ENCODE results near the gene LGMN.
A peak's percentile ranks its signal among the peaks of the same experiment; 100 is the strongest.
"Not testable (repeated sequence)": the region's sequence is repeated elsewhere in the genome, so short reads cannot be mapped to it uniquely, and the experiment has no call there.

LGMN gene

DNA sequence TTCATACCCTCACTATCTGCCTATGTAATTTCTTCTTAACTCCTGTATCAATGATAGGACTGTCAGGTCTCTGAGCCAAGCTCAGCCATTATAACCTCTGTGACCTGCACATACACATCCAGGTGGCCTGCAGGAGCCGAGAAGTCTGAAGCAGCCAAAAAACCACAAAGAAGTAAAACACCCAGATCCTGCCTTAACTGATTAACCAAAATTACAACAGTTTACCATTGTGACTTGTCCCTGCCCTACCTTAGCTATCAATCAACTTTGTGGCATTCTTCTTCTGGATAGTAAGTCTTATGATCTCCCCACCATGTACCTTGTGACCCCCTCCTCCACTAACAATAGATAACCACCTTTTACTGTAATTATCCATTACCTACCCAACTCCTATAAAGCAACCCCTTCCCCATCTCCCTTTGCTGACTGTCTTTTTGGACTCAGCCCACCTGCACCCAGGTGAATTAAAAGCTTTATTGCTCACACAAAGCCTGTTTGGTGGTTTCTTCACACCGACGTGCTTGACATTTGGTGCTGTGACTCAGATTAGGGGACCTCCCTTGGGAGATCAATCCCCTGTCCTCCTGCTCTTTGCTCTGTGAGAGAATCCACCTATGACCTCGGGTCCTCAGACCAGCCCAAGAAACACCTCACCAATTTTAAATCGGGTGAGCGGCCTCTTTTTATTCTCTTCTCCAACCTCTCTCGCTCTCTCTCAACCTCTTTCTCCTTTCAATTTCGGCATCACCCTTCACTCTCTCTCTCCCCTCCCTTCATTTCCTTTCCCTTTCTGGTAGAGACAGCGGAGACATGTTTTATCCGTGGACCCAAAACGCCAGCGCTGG is 11.5 kb upstream of the LGMN start:
- no peak for DNase-seq

DNA sequence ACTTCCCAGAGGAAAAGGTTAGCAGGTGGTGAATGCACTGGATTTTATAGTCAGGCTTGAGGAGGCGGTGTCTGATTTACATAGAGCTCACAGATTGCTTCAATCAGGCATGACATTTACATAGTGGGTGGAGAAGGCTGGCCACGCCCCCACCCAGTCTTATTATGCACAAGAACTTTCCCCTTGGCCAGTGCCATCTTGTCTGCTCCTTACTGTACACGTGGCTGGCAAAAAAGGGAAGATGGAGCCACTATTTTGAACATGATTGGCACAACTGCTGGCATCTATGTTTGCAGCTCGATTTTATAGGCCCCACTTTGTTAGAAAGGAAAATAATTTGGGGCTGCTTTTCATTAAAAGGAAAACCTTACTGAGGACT is 10.9 kb upstream of the LGMN start:
- DNase-seq: no peak

- no peak for DNase-seq
Observed at GRCh38 chr14:92756446-92756845, 8.0 kb upstream of the LGMN start.

DNA sequence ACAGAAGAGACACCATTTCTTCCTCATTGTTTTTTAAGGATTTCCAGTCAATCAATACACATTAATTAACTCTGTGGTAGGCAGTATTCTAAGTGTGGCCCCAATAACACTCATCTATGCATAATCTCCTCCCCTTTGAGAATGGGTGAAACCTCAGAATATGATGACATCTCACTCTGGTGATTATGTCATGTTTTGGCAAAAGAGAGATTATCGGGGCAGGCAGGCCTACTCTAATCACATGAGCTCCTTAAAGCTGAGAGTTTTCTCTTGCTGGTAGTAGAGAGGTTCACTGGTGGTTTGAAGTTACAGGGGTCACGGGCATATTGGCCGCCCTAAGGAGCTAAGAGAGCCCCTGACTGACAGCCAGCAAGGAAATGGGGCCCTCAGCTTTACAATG is 7.1 kb upstream of the LGMN start:
- no peak for DNase-seq

DNA sequence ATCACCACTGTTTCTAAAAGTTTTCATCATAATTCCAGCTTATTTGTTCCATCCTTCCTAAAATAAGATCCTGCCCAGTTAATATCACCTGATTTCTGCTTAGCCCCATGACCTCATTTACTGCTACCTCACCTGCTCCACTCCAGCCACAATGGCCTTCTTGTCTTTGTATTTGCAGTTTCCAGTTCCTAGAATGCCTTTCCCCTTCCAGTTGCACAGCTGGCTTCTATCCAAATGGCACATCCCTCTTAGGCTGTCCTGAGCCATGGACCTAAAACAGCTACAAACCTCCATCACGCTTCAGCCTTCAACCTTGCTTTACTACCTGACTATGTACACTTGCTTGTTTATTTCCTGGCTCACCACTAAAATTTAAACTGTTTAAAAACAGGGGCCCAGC is 6.5 kb upstream of the LGMN start:
- DNase-seq: no peak

GRCh38 chr14:92753250-92753649 is 4.8 kb upstream of the LGMN start:
- DNase-seq: no peak

- no peak for DNase-seq
Observed at GRCh38 chr14:92751819-92752218, 3.4 kb upstream of the LGMN start.

DNA sequence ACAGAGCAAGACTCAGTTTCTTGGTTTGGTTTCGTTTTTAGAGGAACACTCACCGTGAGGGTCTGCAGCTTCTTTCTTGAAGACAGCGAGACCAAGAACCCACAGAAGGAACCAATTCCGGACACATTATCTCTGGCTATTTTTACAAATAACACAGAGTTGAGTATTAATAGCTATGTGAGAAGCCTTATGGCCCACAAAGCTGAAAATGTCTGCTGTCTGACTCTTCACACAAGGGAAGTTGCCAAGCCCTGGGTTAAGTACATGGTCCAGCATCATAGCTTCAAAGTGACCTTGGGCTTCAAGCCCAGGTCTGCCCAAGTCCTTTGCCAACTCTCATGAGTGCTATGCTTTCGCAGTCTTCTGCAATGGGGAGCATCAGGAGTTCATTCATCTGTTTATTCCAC is 2.6 kb upstream of the LGMN start:
- no peak for DNase-seq

DNA sequence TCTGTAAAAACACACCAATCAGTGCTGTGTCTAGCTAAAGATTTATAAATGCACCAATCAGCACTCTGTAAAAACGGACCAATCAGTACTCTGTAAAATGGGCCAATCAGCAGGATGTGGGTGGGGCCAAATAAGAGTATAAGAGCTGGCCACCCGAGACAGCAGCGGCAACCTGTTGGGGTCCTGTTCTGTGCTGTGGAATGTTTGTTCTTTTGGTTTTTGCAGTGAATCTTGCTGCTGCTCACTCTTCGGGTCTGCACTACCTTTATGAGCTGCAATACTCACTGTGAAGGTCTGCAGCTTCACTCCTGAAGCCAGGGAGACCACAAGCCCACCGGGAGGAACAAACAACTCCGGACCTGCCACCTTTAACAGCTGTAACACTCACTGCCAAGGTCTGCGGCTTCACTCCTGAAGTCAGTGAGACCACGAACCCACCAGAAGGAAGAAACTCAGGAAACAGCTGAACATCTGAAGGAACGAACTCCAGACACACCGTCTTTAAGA is 1.8 kb upstream of the LGMN start:
- not testable (repeated sequence) for DNase-seq

DNA sequence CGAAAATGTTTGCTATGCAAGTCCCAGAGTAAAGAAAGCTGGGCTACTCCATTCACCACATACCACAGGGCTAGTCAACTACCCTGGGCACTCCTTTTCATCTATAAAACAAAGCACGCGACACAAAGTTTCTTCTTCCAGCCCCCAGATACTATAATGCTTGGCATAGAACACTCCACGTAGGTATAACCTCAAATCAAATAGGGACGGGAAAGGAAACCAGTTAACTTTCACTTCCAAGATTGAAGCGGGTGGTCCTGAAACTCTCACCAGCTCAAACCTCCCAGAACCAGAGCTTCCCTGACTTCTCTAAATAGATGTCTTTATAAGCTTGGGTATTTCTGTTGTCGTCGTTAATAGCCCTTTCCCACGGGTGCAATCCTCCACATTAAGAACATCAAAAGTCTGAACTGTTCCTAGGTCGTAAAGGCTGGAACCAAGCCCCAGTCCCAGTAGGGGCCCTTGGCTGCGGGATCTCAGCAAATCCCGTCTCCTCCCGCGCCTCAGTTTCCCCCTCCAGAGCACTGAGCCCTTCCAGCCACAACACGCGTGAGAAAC is 647 bp downstream of the LGMN start:
- DNase-seq: no peak

DNA sequence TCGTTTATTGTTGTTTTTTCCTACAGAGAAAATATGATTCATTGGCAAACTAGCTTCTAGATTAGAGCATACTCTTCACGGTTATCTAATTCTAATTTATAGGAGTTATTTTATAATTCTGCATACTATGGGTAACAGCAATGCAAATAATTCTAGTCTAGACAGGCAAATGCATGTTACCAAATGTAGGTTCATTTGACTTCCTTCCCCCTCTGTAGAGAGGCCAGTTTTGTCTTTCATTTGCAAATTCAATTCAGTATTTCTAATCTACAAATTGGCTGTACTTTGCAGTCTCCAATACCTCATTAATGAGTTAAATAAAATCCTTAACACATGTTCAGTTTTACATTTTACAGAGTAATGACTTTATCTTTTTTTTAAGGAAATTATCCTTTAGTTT is 4.2 kb downstream of the LGMN start:
- no peak for DNase-seq

- DNase-seq: no peak
Observed at GRCh38 chr14:92740440-92740839, 8.0 kb downstream of the LGMN start.

- no peak for DNase-seq
Observed at GRCh38 chr14:92737619-92738188, 10.7 kb downstream of the LGMN start.

DNA sequence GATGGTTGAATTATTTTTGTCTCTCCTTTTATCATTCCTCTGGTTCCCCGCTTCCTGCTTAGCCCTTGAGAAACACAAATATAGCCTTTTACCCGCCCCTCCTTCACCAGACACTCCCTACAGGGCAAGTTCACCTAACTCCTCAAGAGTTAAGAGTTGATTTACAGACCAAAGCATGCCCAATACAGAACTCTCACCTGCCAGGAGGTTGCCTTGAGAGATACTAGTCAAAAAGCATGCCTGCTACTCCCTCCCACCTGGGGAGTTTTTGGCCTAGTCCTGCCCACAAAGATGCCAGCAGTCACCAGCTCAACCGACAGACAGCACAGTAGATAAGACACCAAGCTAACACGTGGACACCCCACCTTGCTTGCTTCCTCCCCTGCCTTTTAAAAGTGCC is 11.2 kb downstream of the LGMN start:
- DNase-seq: no peak

DNA sequence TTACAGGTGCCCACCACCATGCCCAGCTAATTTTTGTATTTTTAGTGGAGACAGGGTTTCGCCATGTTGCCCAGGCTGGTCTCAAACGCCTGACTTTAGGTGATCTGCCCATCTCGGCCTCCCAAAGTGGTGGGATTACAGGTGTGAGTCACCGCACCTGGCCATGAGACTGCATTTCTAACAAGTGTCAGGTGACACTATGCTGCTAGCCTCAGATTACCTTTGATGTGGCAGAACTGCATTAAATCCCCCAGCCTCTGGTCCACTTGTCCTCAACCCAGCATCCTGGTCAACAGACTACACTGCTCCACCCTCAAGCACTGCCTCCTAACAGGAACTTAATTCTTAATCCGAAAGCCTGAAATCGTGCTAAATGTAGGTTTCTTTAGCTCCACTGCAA is 13.1 kb downstream of the LGMN start:
- DNase-seq: no peak

- no peak for DNase-seq
Observed at GRCh38 chr14:92734618-92735017, 13.8 kb downstream of the LGMN start.

GRCh38 chr14:92733007-92733406 is 15.4 kb downstream of the LGMN start:
- no peak for DNase-seq

- DNase-seq: no peak
Observed at GRCh38 chr14:92731622-92732115, 16.8 kb downstream of the LGMN start.

- peak; percentile 39 to 56 for DNase-seq
Observed at GRCh38 chr14:92729634-92730358, 18.6 kb downstream of the LGMN start.

DNA sequence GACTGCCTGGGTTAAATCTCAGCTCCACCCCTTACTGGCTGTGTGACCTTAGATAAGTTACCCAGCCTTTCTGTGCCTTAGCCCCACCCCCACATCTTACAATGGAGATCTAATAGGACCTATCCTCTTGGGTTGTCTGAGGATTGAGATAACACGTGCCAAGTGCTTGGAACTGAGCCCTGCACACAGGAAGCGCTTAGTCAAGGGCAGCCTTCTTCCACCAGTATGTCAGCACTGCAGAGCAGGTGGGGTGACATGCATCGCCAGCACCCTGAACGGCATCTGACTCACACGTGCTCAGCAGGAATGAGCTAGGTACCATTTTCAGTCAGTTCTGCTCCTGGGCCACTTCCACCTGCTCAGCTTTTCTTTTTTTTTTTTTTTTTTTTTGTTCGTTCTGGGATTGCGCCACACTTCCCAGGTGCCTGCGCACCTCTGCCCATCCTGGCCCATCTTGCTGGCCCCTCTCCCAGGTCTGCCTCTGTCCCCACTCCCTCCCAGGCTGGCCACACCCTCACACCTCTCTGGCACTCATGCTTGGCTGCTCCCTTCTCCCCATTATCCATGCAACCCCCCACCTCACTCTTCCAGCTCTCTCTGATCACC is 19.6 kb downstream of the LGMN start:
- no peak for DNase-seq

GRCh38 chr14:92726933-92727262 is 21.5 kb downstream of the LGMN start:
- no peak for DNase-seq

GRCh38 chr14:92726135-92726932 is 22.1 kb downstream of the LGMN start:
- no peak for DNase-seq

All from AML-193 (cell line).